ENCODE results near the gene PTPRK. TPM values are rescaled to one million over a fixed set of nuclear protein-coding genes. Genes with fewer than 3 reads are reported as not detected.

The PTPRK gene
- total RNA-seq, 4 donors from 2014 or later: 40.1 to 82.0 (median 57.6) TPM

- Histone ChIP-seq H3K36me3 (no peaks in the 10 kb centered on the region), H3K27ac (no peak overlapping the region), H3K9me3 (no peaks in the 10 kb centered on the region), H3K4me3 (no peak overlapping the region), H3K27me3 (no peaks in the 10 kb centered on the region), H3K4me1 (peaks cover 6% of the 10 kb centered on the region)
- 71% methylated on average over 3 of the region's 3 CpGs for WGBS
- TF ChIP-seq POLR2A (IDR thresholded peaks at IDR 0.05): no peak
- no peak for TF ChIP-seq CTCF (IDR thresholded peaks at IDR 0.05)
- no peak for TF ChIP-seq EP300 (IDR thresholded peaks at IDR 0.05)
- TF ChIP-seq POLR2AphosphoS5 (IDR thresholded peaks at IDR 0.05): no peak
- DNase-seq (ENCODE audit: low spot score in 2 of 2): no peak
These were observed 152.0 kb downstream of the PTPRK start for GRCh38 chr6:128368213-128368944.

GRCh38 chr6:128367437-128367836, 153.0 kb downstream of the PTPRK start:
- no peak for DNase-seq (ENCODE audit: low spot score in 2 of 2)
- Histone ChIP-seq H3K27me3 (no peaks in the 10 kb centered on the region), H3K27ac (no peak overlapping the region), H3K4me3 (no peak overlapping the region), H3K36me3 (no peaks in the 10 kb centered on the region), H3K9me3 (no peaks in the 10 kb centered on the region), H3K4me1 (peaks cover 6% of the 10 kb centered on the region)
- TF ChIP-seq POLR2A (IDR thresholded peaks at IDR 0.05): no peak
- no peak for TF ChIP-seq POLR2AphosphoS5 (IDR thresholded peaks at IDR 0.05)
- TF ChIP-seq EP300 (IDR thresholded peaks at IDR 0.05): no peak
- no peak for TF ChIP-seq CTCF (IDR thresholded peaks at IDR 0.05)
- 77% methylated on average over 4 of the region's 4 CpGs for WGBS

- Histone ChIP-seq H3K27me3 (no peaks in the 10 kb centered on the region), H3K27ac (no peak overlapping the region), H3K4me1 (peaks cover 6% of the 10 kb centered on the region), H3K9me3 (no peaks in the 10 kb centered on the region), H3K36me3 (no peaks in the 10 kb centered on the region), H3K4me3 (no peak overlapping the region)
- DNase-seq (ENCODE audit: low spot score in 2 of 2): no peak
- 86% methylated on average over 3 of the region's 3 CpGs for WGBS
- TF ChIP-seq EP300 (IDR thresholded peaks at IDR 0.05) (no peak), CTCF (IDR thresholded peaks at IDR 0.05) (no peak), POLR2AphosphoS5 (IDR thresholded peaks at IDR 0.05) (no peak), POLR2A (IDR thresholded peaks at IDR 0.05) (no peak)
These were observed 154.8 kb downstream of the PTPRK start for GRCh38 chr6:128365520-128366160.

- no peak for DNase-seq (ENCODE audit: low spot score in 2 of 2)
- 79% methylated on average over 3 of the region's 3 CpGs for WGBS
- TF ChIP-seq CTCF (IDR thresholded peaks at IDR 0.05) (no peak), POLR2A (IDR thresholded peaks at IDR 0.05) (no peak)
- H3K27ac ChIP-seq: no peak overlapping the region
- no peaks in the 10 kb centered on the region for H3K9me3 ChIP-seq
- no peaks in the 10 kb centered on the region for H3K27me3 ChIP-seq
- H3K4me3 ChIP-seq: no peak overlapping the region
- peaks cover 6% of the 10 kb centered on the region for H3K4me1 ChIP-seq
- no peaks in the 10 kb centered on the region for H3K36me3 ChIP-seq
These were observed 155.5 kb downstream of the PTPRK start for GRCh38 chr6:128364766-128365519.

Data from suprapubic skin (tissue), 4 donors.